Mesothelial cell of epicardium (in vitro differentiated cells): Measurements from ENCODE around the gene LYRM7. TPM values are rescaled to one million over a fixed set of nuclear protein-coding genes. Genes with fewer than 3 reads are reported as not detected.
A peak's percentile ranks its signal among the peaks of the same experiment; 100 is the strongest.
"Not testable (repeated sequence)": the region's sequence is repeated elsewhere in the genome, so short reads cannot be mapped to it uniquely, and the experiment has no call there.

Experiments
- DNase-seq, 2 experiments: peaks; one replicate each; pipeline ENCODE4 v3.0.0; 2021; ENCODE audit warnings: low spot score in 2 of 2; ENCODE audit not compliant: unreplicated experiment in 2 of 2
- H3K27ac Mint-ChIP-seq: 2 replicates; pipeline ENCODE4 v1.8.0; 2021; ENCODE audit warnings: mixed read lengths
- H3K27me3 Mint-ChIP-seq: 2 replicates; pipeline ENCODE4 v1.8.0; 2021; ENCODE audit warnings: low read depth, mixed read lengths
- H3K36me3 Mint-ChIP-seq: 2 replicates; pipeline ENCODE4 v1.8.0; 2021; ENCODE audit warnings: mixed read lengths
- H3K4me1 Mint-ChIP-seq: 2 replicates; pipeline ENCODE4 v1.8.0; 2021; ENCODE audit warnings: mixed read lengths
- H3K4me3 Mint-ChIP-seq: 2 replicates; pipeline ENCODE4 v1.8.0; 2021; ENCODE audit warnings: mild to moderate bottlenecking, moderate library complexity, mixed read lengths
- H3K9me3 Mint-ChIP-seq: 2 replicates; pipeline ENCODE4 v1.8.0; 2021; ENCODE audit warnings: mixed read lengths
- total RNA-seq: library from RNA; stranded (reverse); gene quantifications from 3 replicates; pipeline ENCODE4 v1.2.1, GENCODE V29; 2021
- TF ChIP-seq, protein P1 (sequence below): fragments of 200-600 bp; sonication (generic); IDR thresholded peaks from one replicate; pipeline ENCODE4 v1.5.0; 2021; ENCODE audit warnings: antibody characterized with exemption; ENCODE audit not compliant: unreplicated experiment

LYRM7 gene
- 5.4 to 8.6 TPM (median 6.3 TPM) in 3 replicates for total RNA-seq

DNA sequence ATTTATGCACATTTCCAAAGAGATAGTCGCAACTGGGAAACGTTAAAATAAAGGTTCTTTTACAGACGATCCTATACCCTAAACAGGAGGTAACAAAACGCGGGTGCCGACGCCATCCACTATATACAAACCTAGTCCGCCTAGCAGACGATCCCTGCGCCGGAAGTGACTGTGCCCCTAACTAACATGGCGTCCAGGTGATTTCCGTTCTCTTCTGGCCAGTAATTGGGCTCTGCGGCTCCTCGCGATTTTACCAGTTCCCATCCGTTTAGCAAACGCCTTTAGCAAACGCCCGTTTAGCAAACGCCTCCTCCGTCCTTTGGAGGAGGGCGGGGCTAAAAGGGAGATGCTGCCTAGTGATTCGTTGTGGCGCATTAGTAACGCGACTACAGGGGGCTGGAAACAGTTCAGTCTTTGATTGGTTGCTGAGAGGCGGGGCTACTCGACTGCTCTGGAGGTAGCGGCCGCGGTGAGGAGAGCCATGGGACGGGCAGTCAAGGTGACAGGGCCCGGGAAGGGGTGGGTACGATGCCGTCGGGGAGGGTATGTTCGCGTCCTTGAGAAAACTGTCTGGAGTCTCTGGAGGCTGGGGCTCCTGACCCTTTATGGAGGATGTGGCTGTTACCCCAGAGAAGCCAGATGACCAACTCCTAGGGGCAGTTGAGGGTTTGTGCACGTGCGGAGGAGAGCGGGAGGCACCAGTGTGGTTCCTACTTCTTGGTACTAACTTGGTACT, at the start of gene LYRM7:
Gene LYRM7, plus strand, starts transcription at position 405 of the 736 bp plus-strand sequence. Its CDS starts 77 bp downstream, at position 482.
- no peaks in the 10 kb centered on the region for H3K9me3 Mint-ChIP-seq
- peaks cover 22% of the 10 kb centered on the region for H3K4me1 Mint-ChIP-seq
- TF ChIP-seq, protein P1, sequence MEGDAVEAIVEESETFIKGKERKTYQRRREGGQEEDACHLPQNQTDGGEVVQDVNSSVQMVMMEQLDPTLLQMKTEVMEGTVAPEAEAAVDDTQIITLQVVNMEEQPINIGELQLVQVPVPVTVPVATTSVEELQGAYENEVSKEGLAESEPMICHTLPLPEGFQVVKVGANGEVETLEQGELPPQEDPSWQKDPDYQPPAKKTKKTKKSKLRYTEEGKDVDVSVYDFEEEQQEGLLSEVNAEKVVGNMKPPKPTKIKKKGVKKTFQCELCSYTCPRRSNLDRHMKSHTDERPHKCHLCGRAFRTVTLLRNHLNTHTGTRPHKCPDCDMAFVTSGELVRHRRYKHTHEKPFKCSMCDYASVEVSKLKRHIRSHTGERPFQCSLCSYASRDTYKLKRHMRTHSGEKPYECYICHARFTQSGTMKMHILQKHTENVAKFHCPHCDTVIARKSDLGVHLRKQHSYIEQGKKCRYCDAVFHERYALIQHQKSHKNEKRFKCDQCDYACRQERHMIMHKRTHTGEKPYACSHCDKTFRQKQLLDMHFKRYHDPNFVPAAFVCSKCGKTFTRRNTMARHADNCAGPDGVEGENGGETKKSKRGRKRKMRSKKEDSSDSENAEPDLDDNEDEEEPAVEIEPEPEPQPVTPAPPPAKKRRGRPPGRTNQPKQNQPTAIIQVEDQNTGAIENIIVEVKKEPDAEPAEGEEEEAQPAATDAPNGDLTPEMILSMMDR: no peak
- no peaks in the 10 kb centered on the region for H3K27me3 Mint-ChIP-seq
- peak; percentile 88 to 89 for DNase-seq
- H3K27ac Mint-ChIP-seq: peak within 1 kb of the TSS; percentile 93
- peak within 1 kb of the TSS; percentile 96 for H3K4me3 Mint-ChIP-seq
- H3K36me3 Mint-ChIP-seq: no peaks in the 10 kb centered on the region

DNA sequence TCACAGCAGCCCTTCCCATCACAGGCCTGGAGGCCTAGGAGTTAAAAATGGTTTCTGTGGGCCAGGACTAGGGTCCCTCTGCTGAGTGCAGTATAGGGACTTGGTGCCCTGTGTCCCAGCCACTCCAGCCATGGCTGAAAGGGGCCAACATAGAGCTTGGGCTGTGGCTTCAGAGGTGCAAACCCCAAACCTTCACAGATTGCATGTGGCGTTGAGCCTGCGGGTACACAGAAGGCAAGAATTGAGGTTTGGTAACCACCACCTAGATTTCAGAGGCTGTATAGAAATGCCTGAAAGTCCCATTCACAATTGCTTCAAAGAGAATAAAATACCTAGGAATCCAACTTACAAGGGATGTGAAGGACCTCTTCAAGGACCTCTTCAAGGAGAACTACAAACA, 43.5 kb upstream of the LYRM7 start:
- not testable (repeated sequence) for DNase-seq, H3K27ac Mint-ChIP-seq, H3K36me3 Mint-ChIP-seq, H3K4me3 Mint-ChIP-seq, H3K4me1 Mint-ChIP-seq, H3K27me3 Mint-ChIP-seq
- peaks cover 37% of the 10 kb centered on the region for H3K9me3 Mint-ChIP-seq

DNA sequence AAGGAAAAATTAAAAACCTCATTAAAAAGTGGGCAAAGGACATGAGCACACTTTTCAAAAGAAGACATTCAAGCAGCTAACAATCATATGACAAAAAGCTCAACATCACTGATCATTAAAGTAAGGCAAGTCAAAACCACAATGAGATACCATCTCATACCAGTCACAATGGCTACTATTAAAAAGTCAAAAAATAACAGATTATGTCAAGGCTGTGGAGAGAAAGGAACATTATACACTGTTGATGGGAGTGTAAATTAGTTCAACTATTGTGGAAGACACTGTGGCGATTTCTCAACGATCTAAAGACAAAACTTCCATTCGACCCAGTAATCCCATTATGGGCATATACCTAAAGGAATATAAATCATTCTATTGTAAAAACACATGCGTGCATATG, 41.4 kb upstream of the LYRM7 start:
- Mint-ChIP-seq H3K4me3 (no peak overlapping the region), H3K27ac (no peak overlapping the region), H3K36me3 (no peaks in the 10 kb centered on the region), H3K9me3 (peaks cover 31% of the 10 kb centered on the region), H3K4me1 (no peaks in the 10 kb centered on the region), H3K27me3 (no peaks in the 10 kb centered on the region)
- DNase-seq: no peak
- TF ChIP-seq, protein P1: no peak

DNA sequence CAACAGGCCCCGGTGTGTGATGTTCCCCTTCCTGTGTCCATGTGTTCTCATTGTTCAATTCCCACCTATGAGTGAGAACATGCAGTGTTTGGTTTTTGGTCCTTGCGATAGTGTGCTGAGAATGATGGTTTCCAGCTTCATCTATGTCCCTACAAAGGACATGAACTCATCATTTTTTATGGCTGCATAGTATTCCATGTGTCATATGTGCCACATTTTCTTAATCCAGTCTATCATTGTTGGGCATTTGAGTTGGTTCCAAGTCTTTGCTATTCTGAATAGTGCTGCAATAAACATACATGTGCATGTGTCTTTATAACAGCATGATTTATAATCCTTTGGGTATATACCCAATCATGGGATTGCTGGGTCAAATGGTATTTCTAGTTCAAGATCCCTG, 37.7 kb upstream of the LYRM7 start:
- H3K27me3 Mint-ChIP-seq: not testable (repeated sequence)

DNA sequence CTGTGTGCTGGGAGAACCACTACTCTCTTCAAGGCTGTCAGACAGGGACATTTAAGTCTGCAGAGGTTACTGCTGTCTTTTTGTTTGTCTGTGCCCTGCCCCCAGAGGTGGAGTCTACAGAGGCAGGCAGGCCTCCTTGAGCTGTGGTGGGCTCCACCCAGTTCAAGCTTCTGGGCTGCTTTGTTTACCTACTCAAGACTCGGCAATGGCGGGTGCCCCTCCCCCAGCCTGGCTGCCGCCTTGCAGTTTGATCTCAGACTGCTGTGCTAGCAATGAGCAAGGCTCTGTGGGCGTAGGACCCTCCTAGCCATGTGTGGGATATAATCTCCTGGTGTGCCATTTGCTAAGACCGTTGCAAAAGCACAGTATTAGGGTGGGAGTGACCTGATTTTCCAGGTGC, 32.3 kb upstream of the LYRM7 start:
- not testable (repeated sequence) for H3K27me3 Mint-ChIP-seq, H3K27ac Mint-ChIP-seq

More for the DNA sequence above, 37.7 kb upstream of the LYRM7 start:
- DNase-seq, H3K36me3 Mint-ChIP-seq, H3K4me1 Mint-ChIP-seq, H3K4me3 Mint-ChIP-seq, H3K27ac Mint-ChIP-seq: not testable (repeated sequence)
- peaks cover 12% of the 10 kb centered on the region for H3K9me3 Mint-ChIP-seq

DNA sequence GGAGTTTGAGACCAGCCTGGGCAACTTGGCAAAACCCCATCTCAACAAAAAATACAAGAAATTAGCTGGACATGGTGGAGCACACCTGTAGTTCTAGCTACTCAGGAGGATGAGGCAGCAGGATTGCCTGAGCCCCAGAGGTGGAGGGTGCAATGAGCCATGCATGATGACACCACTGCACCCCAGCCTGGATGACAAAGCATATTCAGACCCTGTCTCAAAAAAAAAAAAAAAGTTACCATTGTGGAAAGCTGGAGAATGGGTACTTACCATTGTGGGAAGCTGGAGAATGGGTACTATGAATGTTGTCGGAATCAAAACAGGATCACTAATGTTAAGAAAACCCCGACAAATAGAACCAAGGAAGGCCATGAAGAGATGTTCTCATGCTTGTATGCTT, 31.4 kb upstream of the LYRM7 start:
- H3K27ac Mint-ChIP-seq: no peak overlapping the region
- no peak overlapping the region for H3K4me3 Mint-ChIP-seq
- H3K4me1 Mint-ChIP-seq: no peaks in the 10 kb centered on the region
- H3K27me3 Mint-ChIP-seq: peaks cover 5% of the 10 kb centered on the region
- no peak for DNase-seq
- TF ChIP-seq, protein P1: no peak
- H3K36me3 Mint-ChIP-seq: no peaks in the 10 kb centered on the region
- H3K9me3 Mint-ChIP-seq: peaks cover 12% of the 10 kb centered on the region

More for the DNA sequence above, 32.3 kb upstream of the LYRM7 start:
- not testable (repeated sequence) for DNase-seq, H3K36me3 Mint-ChIP-seq, H3K4me3 Mint-ChIP-seq, H3K4me1 Mint-ChIP-seq
- H3K9me3 Mint-ChIP-seq: peaks cover 12% of the 10 kb centered on the region

DNA sequence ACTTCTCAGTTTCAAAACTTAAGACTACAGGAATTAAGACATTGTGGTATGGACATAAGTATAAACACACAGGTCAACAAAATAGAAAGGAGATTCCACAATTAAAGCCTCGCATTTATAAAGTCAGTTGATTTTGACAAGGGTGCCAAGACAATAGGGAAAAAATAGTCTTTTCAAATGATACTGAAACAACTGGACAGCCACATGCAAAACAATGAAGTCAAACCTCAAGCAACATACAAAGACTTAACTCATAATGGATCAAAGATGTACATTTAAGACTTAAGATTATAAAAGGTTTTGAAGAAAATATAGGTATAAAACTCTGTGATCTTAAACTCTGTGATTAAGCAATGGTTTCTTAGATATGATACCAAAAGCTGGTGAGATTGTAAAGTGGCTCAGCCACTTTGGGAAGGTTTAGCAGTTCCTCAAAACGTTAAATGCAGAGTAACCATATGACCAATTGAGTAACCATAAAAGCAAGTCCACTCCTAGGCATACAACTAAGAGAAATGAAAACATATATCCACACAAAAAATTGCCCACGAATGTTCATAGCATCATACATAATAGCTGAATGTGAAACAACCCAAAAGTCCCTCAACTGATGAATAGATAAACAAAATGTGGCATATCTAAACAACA, 27.6 kb upstream of the LYRM7 start:
- TF ChIP-seq, protein P1: no peak
- H3K36me3 Mint-ChIP-seq: no peaks in the 10 kb centered on the region
- no peak for DNase-seq
- no peak overlapping the region for H3K27ac Mint-ChIP-seq
- peaks cover 6% of the 10 kb centered on the region for H3K9me3 Mint-ChIP-seq
- H3K4me1 Mint-ChIP-seq: no peaks in the 10 kb centered on the region
- H3K27me3 Mint-ChIP-seq: no peaks in the 10 kb centered on the region
- H3K4me3 Mint-ChIP-seq: no peak overlapping the region
